Activated CD8-positive, alpha-beta memory T cell treated with anti-CD3 and anti-CD28 coated beads for 48 hours (primary cell): ENCODE measurements around the gene NFATC1.

Experiments
- DNase-seq, 3 experiments: peaks; one replicate each; pipeline ENCODE4 v3.0.0-alpha.2; 2020; ENCODE audit warnings: low read depth in 2 of 3, low spot score in 2 of 3

NFATC1 gene

DNA sequence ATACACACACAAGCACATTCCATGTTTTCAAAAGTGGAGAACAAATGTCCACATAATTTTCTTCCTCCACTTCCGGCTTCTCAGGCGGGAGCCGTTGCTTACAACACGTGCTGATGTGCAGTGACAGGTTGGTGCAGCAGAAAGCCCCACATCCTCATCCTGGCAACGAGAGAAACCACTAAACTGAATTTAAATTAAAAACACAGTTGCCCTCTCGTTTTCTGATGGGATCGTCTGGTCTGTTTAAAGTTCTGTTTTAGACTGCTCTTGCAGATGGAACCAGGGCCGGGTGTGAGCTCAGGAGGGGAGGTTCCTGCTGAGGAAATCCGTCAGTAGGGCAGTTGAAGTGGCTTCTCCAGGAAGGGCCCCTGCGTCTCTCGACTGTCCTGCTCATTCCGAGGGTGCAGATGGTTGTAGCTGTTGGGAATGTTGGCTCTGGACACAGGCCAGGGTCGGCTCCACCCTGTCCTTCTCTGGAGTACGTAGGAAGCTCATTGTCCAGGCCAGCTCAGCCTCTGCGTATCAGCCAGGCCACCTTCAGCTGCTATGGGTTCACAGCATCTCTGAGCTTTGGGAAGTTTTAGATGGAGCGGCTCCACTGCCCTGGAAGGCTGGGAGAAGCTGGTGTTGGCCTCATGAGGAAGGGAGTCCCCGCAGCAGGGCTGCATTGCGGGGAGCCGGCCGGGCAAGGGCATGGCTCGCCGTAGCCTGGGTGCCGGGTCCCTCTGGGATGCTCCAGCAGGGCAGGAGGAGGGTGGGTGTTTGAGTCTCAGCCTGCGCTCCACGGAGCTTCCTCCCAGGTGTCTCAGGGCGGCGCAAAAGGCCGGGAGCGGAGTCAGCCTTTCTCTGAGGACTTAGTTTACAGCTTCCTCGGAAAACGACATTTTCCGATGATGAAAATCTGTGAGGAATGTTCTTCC lies 58.3 kb downstream of the NFATC1 start:
- no peak for DNase-seq

DNA sequence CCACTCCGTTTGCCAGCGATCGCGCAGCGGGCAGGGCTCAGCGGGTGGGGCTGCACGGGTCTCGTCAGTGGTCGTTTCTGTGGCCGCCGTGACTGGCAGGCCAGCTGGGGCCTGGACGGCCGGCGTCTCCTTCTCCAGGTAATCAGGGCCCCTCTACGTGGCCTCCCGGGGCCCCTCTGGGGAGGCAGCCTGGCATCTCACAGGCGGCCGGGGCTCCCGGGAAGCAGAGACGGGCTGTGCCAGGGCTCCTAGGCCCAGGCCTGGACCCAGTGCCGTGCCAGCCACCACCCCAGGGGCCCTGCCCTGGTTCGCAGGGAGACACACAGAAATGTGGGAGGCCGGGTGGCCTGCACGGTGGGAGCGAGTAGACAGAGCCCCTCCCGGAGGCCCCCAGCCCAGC lies 59.5 kb downstream of the NFATC1 start:
- no peak for DNase-seq

DNA sequence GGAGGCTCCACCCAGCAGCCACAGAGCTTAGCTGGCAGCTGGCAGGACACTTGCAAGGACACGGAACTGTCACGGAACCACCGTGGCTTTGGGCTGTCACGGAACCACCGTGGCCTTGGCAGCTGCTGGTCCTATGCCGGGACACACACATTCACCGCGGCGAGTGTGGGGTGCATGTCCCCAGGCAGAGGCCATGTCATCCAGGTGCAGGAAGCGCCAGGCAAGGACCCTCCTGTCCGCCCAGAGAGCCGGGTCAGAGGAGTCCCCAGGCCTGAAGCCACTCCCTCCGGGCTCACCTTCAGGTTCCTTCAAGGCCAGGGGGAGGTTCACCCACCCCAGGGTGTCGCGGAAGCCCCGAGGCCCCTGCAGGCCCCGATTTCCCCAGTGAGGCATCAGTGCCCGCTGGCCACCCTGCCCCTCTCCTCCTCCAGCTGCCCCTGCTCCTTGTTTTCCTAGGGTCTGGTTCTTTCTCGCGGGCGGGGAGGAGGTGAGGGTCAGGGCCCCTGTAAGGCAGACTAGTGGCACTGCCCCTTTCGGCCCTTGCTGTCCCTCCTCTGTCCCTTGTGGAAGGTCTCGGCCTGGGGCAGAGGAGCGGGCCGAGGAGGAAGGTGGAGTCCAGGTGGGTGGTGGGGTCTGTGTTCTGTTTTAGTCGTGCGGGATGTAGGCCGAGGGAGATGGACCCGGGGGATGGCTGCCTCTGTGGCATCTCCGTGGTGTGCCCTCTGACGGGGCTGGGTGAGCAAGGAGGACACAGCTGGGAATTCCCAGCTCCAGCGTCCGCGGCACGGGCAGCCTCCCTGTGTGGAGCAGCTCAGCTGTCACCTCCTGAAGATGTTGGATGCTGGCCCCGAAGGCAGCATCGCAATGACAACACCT lies 60.6 kb downstream of the NFATC1 start:
- no peak for DNase-seq

DNA sequence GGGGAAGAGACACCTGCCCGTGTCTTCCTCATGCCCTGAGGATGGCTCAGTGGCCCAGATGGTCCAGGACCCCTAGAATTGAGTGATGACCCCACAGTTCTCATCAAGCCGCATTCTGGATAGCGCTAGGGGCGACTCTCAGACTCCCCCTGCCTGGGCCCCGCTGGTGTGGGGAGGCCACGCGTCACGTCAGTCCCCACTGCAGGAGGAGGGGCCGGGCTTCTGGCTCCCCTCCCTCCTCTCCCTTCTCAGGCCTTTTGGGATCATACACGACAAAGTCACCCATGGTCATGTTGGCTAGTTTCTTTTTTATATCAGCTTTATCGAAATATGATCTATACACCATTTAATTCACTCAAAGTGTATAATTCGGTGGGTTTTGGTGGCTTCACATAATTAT lies 61.5 kb downstream of the NFATC1 start:
- no peak for DNase-seq

DNA sequence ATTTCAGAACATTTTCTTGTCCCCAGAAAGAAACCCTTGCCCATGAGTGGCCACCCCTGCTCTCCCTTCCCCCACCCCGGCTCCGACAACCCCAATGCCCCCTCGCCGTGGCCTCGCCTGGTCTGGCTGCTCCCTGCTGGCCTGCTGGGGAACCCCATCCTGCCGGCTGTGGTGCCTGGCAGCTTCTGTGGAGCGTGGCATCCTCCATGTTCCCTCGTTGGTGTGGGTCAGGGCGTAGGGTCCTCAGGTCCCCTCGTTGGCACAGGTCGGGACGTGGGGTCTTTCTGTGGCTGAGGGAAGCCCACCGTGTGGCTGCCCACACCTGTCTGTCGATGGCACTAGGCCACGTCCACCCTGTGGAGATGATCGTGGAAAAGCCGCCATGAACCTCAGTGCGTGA lies 61.9 kb downstream of the NFATC1 start:
- no peak for DNase-seq

DNA sequence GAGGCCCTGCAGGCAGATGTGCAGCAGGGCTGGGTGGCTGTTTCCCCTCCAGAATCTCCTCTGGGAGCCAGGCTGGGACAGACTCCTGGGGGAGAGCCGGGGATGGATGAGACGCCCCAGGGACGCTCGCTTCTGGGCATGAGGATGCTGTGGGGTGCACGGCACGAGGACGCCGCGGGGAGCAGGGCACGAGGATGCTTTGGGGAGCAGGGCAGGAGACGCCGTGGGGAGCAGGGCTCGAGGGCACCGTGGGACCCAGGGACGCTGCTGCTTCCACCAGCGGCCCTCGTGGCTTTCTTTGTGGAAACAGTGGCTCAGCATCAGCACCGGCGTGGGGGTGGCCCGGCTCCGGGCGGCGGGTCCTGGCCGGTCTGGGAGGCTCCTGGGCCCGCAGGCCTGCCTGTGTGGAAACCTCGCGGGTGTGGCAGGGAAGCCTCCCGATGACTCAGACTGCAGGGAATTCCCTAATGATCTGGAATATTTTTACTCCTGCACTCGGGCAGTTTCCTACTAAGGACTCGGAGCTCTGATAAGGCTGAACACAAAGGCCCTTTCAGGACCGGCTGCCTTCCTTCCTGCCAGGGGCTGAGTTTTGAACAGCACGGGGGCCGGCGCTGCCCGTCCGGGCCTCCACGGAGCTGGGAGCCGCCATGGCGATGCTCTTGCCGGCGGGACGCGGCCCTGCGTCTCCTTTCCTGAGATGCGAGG lies 62.6 kb downstream of the NFATC1 start:
- DNase-seq = no peak

DNA sequence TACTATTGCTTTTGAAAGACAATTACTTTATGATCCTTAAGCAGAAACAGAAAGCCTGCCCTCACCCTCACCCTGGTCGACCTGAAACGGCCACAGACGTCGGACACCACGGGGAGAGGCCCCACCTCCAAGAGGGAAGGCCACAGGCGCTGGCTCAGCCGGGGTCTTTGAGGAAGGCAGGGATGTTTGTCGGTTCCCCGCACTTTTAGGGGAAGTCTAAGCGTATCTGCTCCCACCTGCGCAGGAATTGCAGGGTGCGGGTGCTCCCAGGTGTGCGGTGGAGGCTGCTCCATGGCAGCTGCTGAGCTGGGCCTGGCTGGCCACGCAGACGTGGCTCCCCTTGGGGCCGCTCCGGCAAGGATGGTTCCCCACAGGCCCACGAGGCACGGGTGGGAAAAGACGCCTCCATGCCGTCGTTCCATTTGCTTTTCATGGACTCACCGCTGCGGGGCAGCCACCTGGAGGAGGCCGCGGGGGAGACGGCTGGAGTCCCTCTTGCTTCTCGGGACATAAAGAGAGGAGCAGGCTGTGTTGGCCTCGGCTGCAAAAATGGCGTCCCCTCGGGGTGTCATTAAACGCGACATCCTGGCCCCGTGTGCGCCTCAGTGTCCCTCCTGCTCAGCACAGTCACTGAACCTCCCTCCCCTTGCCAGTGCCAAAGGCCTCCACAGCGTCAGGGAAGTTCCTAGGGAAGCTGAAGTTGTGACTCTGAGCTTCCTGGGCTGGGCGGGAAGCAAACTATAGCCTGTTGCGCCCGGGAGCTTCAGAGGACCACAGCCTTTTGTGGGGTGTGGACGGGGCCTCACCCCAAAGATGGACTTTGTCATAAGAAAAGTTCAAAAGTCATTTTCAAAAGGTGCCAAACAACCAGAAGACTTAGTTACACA lies 63.4 kb downstream of the NFATC1 start:
- DNase-seq = no peak

DNA sequence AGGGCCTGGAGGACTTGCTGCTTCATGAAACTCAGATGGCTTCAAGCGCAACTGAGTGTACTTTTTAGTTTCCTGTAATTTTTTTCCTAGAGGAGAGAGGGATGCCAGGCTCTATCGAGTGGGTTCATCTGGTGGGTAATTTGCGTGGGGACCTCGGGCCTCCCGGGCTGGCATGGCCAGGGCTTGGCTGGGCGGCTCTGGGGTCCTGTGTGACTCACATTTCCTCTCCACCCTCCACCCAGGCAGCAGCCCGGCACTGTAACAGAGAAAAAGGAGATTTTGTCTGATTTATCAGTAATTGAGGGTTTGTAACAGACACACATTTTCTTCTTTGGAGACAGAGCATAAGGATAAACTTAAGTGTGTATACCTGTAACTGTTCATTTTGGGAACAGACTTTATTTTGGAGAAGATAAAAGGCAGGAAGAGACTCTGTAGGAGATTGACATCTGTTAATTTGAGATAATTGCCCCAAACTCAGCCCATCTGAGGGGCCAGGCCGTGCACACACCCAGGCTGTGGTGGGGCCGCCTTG lies 64.3 kb downstream of the NFATC1 start:
- DNase-seq = no peak

DNA sequence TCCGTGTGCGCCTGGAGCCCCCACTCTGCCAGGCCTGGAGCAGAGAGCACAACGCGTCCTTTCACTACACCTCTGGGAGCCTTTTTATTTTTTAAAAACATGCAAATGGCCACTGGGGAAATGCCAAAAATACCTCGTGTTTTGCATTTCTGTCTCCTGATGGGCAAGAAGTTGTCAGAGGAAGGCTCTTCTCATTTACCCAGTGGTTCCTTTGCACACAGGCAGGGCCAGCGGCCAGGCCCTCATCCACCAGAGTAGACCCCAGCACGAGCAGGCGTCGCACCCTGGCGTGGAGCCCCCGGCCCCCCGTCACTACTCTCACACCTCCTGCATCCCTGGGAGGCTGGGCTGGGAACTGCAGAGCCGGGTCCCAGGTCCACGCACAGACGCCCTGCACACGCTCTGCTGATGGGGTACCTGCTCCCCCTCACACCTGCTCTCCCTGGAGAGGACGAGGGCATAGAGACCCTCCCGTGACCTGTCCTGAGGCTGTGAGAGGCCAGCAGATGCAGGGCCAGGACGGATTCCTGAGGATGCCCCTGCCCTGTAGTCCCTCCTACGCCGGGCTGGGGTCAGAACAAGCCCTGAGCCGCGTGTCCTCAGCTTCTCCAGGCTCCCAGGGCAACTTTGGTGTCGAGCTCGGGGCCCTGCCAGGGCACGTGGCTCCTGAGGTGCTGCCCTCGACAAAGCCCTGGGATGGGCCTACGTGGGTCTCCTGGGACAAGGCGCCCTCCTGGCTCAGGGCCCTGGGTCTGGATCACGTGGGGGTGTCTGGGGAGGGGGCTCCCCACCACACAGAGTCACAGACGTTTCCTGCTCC lies 65.0 kb downstream of the NFATC1 start:
- no peak for DNase-seq

DNA sequence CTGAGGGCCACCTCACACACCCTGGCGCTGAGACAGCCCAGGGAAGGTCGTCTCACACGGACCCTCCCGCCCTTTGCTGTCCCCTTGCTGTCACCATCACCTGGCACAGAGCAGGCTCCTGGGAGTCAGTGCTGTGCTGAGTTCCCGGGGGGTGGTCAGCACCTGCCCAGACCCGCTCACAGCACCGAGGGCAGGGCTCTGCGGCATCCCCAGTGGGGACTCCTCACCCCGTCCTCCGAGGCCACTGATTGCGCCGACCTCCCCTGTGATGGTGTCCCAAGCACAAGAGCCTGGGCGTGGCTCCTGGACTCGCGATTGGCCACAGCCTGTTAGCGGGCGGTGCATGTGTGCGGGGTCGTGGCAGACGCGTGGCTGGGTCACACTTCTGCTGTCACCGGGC lies 65.9 kb downstream of the NFATC1 start:
- DNase-seq = no peak

DNA sequence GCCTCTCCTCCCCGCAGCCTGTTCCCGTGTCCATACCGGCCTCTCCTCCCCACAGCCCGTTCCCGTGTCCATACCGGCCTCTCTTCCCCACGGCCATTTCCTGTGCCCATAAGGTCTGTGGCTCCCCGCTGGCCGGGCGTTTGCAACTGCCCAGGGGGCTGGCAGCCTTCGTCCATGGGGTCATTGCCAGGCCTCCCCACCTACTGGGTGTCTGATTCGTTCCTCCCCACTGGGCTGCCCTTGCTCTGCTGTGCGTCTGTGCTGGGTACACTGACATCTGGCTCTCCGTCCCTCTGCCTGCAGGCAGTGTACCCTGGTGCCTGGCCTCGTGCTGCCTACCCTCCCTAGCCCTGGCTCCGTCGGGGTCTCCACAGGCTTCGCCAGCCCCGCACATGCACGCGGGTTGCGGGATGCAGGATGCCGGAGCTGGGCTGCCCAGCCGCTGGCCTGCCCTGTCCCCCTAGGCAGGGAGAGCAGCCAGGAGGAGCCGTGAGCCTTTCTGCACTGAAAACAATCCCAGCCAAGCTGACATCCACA lies 67.8 kb downstream of the NFATC1 start:
- no peak for DNase-seq

DNA sequence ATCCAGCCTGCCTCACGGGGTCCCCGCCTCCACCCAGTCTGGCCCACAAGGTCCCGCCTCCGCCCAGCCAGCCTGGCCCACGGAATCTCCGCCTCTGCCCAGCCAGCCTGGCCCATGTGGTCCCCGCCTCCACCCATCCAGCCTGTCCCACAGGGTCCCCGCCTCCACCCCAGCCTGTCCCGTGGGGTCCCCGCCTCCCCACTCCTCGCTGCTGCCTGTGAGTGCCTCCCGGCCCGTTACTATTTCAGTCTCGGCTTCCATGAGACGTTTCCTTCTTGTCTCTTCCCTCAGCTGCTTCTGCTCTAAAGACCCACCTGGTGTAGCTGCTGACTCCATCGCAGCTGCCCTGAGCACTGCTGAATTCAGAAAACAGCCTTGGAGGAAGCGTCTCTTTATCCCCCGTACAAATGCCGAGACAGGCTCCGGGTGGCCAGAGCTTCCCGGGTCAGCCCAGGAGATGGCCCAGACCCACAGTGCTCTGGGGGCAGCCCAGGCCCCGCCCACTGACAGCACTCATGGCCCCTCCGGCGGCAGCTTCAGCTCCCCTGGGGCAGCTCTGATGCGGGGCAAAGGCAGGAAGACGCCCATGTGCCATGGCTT lies 69.8 kb downstream of the NFATC1 start:
- DNase-seq = no peak

DNA sequence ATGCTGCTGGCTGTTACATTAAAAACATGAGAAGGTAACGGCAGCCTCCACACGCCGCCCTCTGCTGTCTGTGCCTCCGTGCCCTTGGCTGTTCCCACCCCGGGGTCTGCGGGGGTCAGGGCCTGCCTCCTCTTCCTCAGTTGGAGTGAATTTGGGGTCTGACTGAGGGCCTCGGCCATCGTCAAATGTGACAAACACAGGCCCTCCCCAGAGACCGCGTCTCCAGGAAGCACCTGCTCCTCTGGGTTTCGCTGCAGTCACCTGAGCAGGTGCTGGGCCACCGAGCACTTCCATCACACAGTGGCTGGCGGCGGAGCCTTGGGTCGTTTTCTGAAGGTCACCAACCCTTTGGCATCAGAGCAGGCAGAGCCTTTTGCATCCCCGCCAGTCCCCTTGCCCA lies 70.9 kb downstream of the NFATC1 start:
- no peak for DNase-seq

DNA sequence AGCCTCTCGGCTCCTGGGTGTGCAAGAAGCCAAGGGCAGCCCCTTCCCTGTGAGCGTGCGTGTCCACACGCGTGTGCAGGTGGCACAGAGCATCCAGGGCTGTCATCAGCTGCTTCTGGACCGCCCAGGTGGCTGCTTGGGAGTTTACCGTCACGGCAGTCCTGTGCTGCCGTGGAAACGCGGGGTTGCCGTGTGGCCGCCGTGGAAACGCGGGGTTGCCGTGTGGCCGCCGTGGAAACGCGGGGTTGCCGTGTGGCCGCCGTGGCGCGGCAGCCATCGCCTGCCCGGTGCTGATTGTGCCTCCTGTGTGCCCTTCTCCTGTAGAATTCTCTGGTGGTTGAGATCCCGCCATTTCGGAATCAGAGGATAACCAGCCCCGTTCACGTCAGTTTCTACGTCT lies 71.4 kb downstream of the NFATC1 start:
- no peak for DNase-seq

DNA sequence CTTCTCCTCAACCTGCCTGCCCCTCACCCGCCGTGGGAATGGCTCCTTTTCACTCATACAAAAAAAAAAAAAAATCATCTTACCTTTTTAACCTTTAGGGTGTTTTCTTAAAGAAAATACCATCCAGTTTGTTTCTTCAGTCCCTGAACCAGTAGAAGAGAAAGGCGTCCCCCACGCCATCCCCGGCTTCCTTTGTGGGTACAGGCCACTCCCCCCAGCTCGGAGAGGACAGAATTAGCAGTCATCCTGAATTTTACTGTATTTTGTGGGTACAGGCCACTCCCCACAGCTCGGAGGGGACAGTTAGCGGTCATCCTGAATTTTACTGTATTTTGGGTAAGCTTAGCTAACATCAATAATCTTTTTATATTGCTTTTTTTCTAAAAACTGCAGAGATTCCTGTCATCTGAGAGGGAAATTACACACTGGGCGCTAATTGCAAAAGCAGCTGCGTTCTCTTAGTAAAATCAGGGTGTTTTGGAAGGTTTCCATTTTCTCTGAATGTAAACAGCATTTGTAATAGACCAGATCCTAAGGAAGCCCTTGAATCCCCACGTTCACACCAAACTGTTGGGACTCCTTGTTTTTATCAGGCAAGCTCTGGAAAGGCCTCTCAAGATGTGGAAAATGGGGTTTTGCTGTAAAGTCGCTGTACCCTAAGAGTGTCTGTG lies 72.5 kb downstream of the NFATC1 start:
- DNase-seq = no peak

DNA sequence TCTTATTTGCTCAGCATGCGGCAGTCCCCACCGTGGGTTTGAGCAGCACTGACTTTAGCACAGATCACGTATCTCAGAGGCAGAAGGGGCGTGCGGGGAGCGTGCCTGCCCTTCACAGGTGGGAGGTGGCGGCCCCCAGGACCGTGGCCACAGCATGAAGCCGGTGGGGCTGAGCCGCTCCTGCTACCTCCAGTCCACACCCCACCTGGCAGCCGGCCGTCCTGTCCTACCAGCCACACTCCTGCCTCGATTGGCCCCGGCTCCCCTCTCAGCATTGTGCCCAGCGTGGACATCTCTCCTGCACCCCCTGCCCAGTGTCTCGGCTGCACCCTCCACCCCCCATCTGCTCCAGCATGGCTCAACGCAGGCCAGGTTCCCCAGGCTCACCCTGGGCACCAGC lies 73.6 kb downstream of the NFATC1 start:
- DNase-seq = no peak

DNA sequence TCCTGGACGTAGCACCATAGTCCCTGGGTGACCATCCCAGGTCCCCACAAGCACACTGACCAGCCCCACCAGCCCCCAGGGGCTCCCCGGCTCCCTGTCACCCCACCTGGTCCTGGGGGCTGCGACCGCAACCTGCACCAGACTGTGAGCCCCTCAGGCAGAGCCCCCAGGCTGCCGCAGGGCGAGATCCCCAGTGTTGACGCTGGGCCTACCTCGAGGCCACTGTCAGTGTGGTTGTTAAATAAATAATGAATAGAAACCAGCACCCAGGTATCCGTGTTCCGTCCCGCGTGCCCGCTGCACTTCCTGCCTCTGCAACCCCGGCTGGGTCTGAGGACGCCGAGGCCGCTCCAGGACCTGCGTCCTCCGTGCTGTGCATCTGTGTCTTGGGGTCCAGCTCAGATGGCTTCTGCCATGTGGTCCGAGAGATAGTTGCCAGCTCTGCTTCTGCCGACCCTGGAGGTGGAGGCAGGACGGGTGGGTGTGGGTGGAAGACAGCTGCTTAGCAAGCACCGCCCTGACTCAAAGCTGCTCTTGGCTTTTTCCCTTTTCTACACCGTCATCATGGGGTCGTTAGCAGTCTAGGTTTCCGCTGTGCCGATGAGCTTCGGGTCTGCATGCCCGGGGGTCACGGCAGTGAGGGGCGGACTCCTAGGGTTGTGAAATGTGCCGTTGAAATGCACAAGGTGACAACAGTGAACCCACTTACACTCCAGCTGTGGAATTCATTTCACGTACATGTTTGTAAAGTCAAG lies 74.2 kb downstream of the NFATC1 start:
- no peak for DNase-seq

DNA sequence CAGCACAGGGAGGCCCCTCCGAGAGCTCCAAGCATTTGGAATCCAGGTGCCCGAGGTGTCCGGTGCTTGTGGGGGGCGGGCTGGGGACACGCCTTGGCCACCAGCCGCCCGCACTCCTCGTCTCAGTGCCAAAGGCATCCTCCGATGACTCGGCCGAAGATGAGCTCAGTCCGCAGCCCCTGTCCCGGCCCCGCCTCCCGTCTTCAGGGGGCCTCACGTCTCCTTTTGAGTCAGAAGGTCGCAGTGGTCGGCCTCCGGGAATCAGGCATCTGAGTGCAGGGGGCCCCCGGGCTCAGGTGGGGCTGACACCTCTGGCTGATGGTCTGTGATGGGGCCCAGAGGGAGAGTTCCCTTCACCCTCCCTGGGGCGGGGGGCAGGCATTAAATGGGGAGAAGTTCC lies 74.8 kb downstream of the NFATC1 start:
- DNase-seq = no peak
